HepG2 (cell line): ENCODE data around the gene DGKG. TPM values are rescaled to one million over a fixed set of nuclear protein-coding genes. Genes with fewer than 3 reads are reported as not detected.

Source experiments
- ARID2 ChIP-seq: sonication (generic); formaldehyde crosslinking; IDR thresholded peaks from 2 replicates; pipeline ENCODE4 v1.8.1; 2022; ENCODE audit warnings: mild to moderate bottlenecking, missing genetic modification reagents, borderline replicate concordance
- ATF7 ChIP-seq, 2 experiments: fragments of 450-650 bp in 1 of 2; sonication (generic) in 1 of 2; formaldehyde crosslinking in 1 of 2; IDR thresholded peaks; 2 replicates each; pipeline versions ENCODE4 v1.4.0 to v1.6.1; 2016 to 2020; ENCODE audit warnings: antibody characterized with exemption in 1 of 2, mild to moderate bottlenecking in 1 of 2, missing genetic modification reagents in 1 of 2
- CHD2 ChIP-seq: IDR thresholded peaks from 2 replicates; pipeline ENCODE4 v1.6.1; 2011; ENCODE audit warnings: low read depth, low read length, improper control_type of control experiment
- HNRNPH1 ChIP-seq: fragments of 200-400 bp; formaldehyde crosslinking; optimal IDR thresholded peaks from 2 replicates; pipeline ENCODE3; 2017; ENCODE audit warnings: mild to moderate bottlenecking, low read depth, low read length
- HOXA7 ChIP-seq: sonication (generic); formaldehyde crosslinking; IDR thresholded peaks from 2 replicates; pipeline ENCODE4 v1.8.1; 2022; ENCODE audit warnings: mild to moderate bottlenecking, missing genetic modification reagents, moderate library complexity
- KMT2A ChIP-seq: sonication (generic); formaldehyde crosslinking; IDR thresholded peaks from 2 replicates; pipeline ENCODE4 v1.4.0; 2020; ENCODE audit warnings: missing genetic modification reagents
- MEF2D ChIP-seq: sonication (generic); formaldehyde crosslinking; IDR thresholded peaks from 2 replicates; pipeline ENCODE4 v1.5.1; 2020; ENCODE audit warnings: mild to moderate bottlenecking, missing genetic modification reagents
- PHF8 ChIP-seq: sonication (generic); formaldehyde crosslinking; IDR thresholded peaks from 2 replicates; pipeline ENCODE4 v1.5.0; 2020; ENCODE audit warnings: missing genetic modification reagents
- SIN3B ChIP-seq: fragments of 150-350 bp; IDR thresholded peaks from 2 replicates; pipeline ENCODE4 v1.6.1; 2014; ENCODE audit warnings: low read length
- SRF ChIP-seq: IDR thresholded peaks from 2 replicates; pipeline ENCODE4 v1.6.1; 2011; ENCODE audit warnings: mild to moderate bottlenecking, low read depth, low read length, moderate library complexity
- WIZ ChIP-seq: sonication (generic); formaldehyde crosslinking; IDR thresholded peaks from 2 replicates; pipeline ENCODE4 v1.5.1; 2020; ENCODE audit warnings: mild to moderate bottlenecking, missing genetic modification reagents
- ZFP36L2 ChIP-seq: sonication (generic); formaldehyde crosslinking; IDR thresholded peaks from 2 replicates; pipeline ENCODE4 v1.4.0; 2020; ENCODE audit warnings: missing genetic modification reagents
- ZHX2 ChIP-seq, 2 experiments: sonication (generic) in 1 of 2; formaldehyde crosslinking in 1 of 2; IDR thresholded peaks; 2 replicates each; pipeline versions ENCODE4 v1.6.1 to v1.9.0; 2014 to 2022; ENCODE audit warnings: antibody characterized with exemption in 1 of 2, borderline replicate concordance in 1 of 2, inconsistent platforms in 1 of 2, low read depth in 1 of 2, missing genetic modification reagents in 1 of 2
- ZNF282 ChIP-seq: fragments of 450-650 bp; IDR thresholded peaks from 2 replicates; pipeline ENCODE4 v1.6.1; 2018; ENCODE audit not compliant: partially characterized antibody
- ZNF564 ChIP-seq: sonication (generic); formaldehyde crosslinking; IDR thresholded peaks from 2 replicates; pipeline ENCODE4 v1.8.1; 2023; ENCODE audit warnings: mild to moderate bottlenecking, missing genetic modification reagents
- polyA plus RNA-seq, 8 experiments: library from polyadenylated mRNA; depleted of rRNA in 3 of 8; stranded (reverse) in 7 of 8; unstranded in 1 of 8; fragments of >200 nt; fragmentation: Illumina TruSeq in 4 of 8; extraction: Trizol in 4 of 8; gene quantifications; 2 replicates each; pipeline versions ENCODE4 v1.2.1 to v1.2.3, GENCODE V29; 2011 to 2016; ENCODE audit warnings: low read depth in 4 of 8, missing spikeins in 1 of 8, mixed read lengths in 1 of 8; ENCODE audit not compliant: insufficient read depth in 1 of 8
- total RNA-seq, 5 experiments: library from RNA; depleted of rRNA; stranded (reverse); fragments of >200 nt; fragmentation: Illumina TruSeq; extraction: Trizol; gene quantifications; 2 replicates each; pipeline ENCODE4 v1.2.3, GENCODE V29; 2016; ENCODE audit warnings: low read depth in 1 of 5
- TF ChIP-seq, protein P1 (sequence below): IDR thresholded peaks from 2 replicates; pipeline ENCODE4 v1.6.1; 2012; ENCODE audit warnings: low read length, improper control_type of control experiment
- TF ChIP-seq, protein P2 (sequence below), 2 experiments: sonication (generic) in 1 of 2; formaldehyde crosslinking in 1 of 2; IDR thresholded peaks; 2 replicates each; pipeline versions ENCODE4 v1.5.1 to v1.6.1; 2011 to 2020; ENCODE audit warnings: borderline replicate concordance in 1 of 2, low read depth in 1 of 2, low read length in 1 of 2, mild to moderate bottlenecking in 1 of 2, missing genetic modification reagents in 1 of 2, moderate library complexity in 1 of 2

Gene DGKG
- total and polyA plus RNA-seq, 2 of the 13 experiments (the other 11 are each of a cell fraction or from before 2014, with no cell fraction given), result 3.8 to 6.2 TPM

DNA sequence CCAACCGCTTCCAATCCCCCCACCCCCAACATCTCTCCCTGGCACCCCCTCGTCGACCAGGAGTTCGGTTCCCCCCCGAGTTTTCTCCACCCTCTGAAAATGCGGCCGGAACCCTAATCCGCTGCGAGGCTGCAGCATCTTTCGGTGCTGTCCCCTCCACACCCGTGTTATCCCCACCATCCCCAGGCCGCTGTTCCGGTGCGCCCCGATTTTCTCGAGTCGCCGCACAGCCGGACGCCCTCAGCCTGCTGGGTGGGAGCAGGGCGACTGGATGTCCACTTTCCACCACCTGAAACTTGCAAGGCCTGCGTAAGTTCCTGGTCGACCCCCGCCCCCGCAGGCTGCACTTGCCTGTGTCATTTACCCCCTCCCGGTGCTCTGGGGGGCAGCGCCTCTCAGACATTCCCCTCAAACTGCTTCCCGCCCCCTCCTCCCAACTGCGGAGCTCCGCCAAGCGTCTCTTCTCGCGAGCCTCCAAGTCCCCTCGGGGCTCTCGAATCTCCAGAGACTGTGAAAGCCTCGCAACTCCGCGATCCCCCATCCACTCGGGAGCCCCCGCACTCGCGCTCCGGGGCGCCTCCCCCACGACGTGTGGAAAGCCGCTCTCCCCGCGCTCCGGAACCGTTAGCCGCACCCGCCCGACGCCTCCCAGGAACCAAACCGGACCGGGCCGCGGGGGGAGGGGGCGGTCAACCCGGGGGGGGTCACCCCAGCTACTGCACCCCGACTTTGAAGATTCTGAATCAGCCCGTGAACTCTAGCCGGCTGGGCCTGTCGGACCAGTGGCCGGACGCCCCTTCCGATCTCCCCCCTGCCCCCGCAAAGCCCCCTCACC is 253.7 kb downstream of the DGKG start (continued):
- TF ChIP-seq ZHX2 (IDR thresholded peaks at IDR 0.05; ENCODE audit: low read depth) (0 out of 2 replicates have a peak, but pooled peaks have one; percentile 4), ZHX2 (CRISPR knock-in tag; IDR thresholded peaks at IDR 0.05; ENCODE audit: borderline replicate concordance) (no peak), ZFP36L2 (CRISPR knock-in tag) (no peak), ARID2 (CRISPR knock-in tag) (0 out of 2 replicates have a peak, but pooled peaks have one; percentile 46), ZNF564 (no peak), MEF2D (CRISPR knock-in tag) (no peak), SIN3B (no peak), ATF7 (IDR thresholded peaks at IDR 0.05) (no peak), ATF7 (CRISPR knock-in tag; IDR thresholded peaks at IDR 0.05) (no peak), HOXA7 (CRISPR knock-in tag) (no peak), SRF (no peak), CHD2 (peak; percentile 92), HNRNPH1 (no peak), KMT2A (no peak; the same call in 1 of the 2 replicates), WIZ (CRISPR knock-in tag) (no peak), PHF8 (peak; percentile 74), ZNF282 (no peak)
- TF ChIP-seq, protein P1, sequence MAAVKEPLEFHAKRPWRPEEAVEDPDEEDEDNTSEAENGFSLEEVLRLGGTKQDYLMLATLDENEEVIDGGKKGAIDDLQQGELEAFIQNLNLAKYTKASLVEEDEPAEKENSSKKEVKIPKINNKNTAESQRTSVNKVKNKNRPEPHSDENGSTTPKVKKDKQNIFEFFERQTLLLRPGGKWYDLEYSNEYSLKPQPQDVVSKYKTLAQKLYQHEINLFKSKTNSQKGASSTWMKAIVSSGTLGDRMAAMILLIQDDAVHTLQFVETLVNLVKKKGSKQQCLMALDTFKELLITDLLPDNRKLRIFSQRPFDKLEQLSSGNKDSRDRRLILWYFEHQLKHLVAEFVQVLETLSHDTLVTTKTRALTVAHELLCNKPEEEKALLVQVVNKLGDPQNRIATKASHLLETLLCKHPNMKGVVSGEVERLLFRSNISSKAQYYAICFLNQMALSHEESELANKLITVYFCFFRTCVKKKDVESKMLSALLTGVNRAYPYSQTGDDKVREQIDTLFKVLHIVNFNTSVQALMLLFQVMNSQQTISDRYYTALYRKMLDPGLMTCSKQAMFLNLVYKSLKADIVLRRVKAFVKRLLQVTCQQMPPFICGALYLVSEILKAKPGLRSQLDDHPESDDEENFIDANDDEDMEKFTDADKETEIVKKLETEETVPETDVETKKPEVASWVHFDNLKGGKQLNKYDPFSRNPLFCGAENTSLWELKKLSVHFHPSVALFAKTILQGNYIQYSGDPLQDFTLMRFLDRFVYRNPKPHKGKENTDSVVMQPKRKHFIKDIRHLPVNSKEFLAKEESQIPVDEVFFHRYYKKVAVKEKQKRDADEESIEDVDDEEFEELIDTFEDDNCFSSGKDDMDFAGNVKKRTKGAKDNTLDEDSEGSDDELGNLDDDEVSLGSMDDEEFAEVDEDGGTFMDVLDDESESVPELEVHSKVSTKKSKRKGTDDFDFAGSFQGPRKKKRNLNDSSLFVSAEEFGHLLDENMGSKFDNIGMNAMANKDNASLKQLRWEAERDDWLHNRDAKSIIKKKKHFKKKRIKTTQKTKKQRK, result no peak
- TF ChIP-seq, protein P2, sequence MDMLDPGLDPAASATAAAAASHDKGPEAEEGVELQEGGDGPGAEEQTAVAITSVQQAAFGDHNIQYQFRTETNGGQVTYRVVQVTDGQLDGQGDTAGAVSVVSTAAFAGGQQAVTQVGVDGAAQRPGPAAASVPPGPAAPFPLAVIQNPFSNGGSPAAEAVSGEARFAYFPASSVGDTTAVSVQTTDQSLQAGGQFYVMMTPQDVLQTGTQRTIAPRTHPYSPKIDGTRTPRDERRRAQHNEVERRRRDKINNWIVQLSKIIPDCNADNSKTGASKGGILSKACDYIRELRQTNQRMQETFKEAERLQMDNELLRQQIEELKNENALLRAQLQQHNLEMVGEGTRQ (IDR thresholded peaks at IDR 0.05; ENCODE audit: low read depth, low read length), result no peak
- TF ChIP-seq, protein P2 (CRISPR knock-in tag; IDR thresholded peaks at IDR 0.05; ENCODE audit: borderline replicate concordance), result no peak; the same call in 1 of the 2 replicates
